Measurements from ENCODE around the gene TSPY4.
"Not testable (repeated sequence)": the region's sequence is repeated elsewhere in the genome, so short reads cannot be mapped to it uniquely, and the experiment has no call there.

The TSPY4 gene, protein sequence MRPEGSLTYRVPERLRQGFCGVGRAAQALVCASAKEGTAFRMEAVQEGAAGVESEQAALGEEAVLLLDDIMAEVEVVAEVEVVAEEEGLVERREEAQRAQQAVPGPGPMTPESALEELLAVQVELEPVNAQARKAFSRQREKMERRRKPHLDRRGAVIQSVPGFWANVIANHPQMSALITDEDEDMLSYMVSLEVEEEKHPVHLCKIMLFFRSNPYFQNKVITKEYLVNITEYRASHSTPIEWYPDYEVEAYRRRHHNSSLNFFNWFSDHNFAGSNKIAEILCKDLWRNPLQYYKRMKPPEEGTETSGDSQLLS

DNA sequence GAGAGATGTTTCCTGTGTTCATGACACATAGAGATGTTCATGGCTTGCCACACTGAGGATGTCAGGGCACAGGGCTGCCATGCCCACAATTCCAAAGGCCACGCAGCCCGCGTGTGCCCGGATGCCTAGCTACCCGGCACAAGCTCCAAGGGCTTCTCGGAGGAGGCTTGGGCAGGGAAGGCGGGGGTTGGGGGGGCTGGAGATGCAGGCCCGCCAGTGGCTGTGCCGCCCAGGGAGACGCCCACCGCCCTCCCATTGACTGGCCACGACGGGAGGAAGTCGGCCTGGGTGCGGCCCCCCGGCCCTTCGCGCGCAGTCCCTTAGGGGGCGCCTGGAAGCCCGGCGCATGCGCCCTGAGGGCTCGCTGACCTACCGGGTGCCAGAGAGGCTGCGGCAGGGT lies at the start of gene TSPY4:
TSPY4 (plus strand) TSS at position 301 of the 400 bp plus-strand sequence; CDS start at position 347, 46 bp downstream.
- H3K4me1 ChIP-seq, H3K9ac ChIP-seq, H3K9me3 ChIP-seq, H3K27me3 ChIP-seq, H4K20me1 ChIP-seq, H3K36me3 ChIP-seq, H3K4me2 ChIP-seq, H3K27ac ChIP-seq, H3K4me3 ChIP-seq: not testable (repeated sequence)

DNA sequence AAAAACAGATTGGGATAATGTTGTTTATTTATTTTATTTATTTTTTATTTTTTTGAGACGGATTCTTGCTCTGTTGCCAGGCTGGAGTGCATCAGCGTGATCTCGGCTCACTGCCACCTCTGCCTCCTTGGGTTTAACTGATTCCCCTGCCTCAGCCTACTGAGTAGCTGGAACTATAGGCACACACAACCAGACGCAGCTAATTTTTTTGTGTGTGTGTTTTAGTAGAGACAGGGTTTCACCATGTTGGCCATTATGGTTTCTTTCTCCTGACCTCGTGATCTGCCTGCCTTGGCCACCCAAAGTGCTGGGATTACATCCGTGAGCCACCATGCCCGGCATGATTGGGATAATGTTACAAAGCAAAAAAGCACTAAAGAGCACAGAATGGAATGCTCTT lies 16.3 kb upstream of the TSPY4 start:
- H3K9ac ChIP-seq: no peak overlapping the region
- H3K27ac ChIP-seq: no peak overlapping the region
- H3K4me2 ChIP-seq: no peak overlapping the region
- no peaks in the 10 kb centered on the region for H3K9me3 ChIP-seq
- H3K4me1 ChIP-seq: no peaks in the 10 kb centered on the region
- H4K20me1 ChIP-seq: no peaks in the 10 kb centered on the region
- no peaks in the 10 kb centered on the region for H3K36me3 ChIP-seq
- TF ChIP-seq Cebpa-rat (IDR thresholded peaks at IDR 0.05): no peak
- no peaks in the 10 kb centered on the region for H3K27me3 ChIP-seq
- no peak overlapping the region for H3K4me3 ChIP-seq

DNA sequence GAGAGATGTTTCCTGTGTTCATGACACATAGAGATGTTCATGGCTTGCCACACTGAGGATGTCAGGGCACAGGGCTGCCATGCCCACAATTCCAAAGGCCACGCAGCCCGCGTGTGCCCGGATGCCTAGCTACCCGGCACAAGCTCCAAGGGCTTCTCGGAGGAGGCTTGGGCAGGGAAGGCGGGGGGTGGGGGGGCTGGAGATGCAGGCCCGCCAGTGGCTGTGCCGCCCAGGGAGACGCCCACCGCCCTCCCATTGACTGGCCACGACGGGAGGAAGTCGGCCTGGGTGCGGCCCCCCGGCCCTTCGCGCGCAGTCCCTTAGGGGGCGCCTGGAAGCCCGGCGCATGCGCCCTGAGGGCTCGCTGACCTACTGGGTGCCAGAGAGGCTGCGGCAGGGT lies 20.2 kb downstream of the TSPY4 start, which contains the start of gene TSPY8:
TSPY8 (plus strand) TSS at position 301 of the 400 bp plus-strand sequence; CDS start at position 347, 46 bp downstream.
- not testable (repeated sequence) for H3K9me3 ChIP-seq, H3K4me2 ChIP-seq, H4K20me1 ChIP-seq, H3K4me1 ChIP-seq, H3K36me3 ChIP-seq, H3K27ac ChIP-seq, H3K4me3 ChIP-seq, H3K27me3 ChIP-seq, H3K9ac ChIP-seq
